GM06990 (cell line): ENCODE measurements around the gene APBB1IP.

Source experiments
- DNase-seq: peaks from one replicate; pipeline ENCODE4 v3.0.0-alpha.2; 2011; ENCODE audit not compliant: insufficient read length; ENCODE audit errors: extremely low read depth
- H3K27me3 ChIP-seq: replicated peaks from 2 replicates; pipeline ENCODE4 v1.6.0; 2011; ENCODE audit warnings: low read length; ENCODE audit not compliant: control insufficient read depth, insufficient read depth
- H3K36me3 ChIP-seq: 2 replicates; pipeline ENCODE4 v1.5.1; 2011; ENCODE audit warnings: low read length; ENCODE audit not compliant: control insufficient read depth, insufficient read depth
- H3K4me3 ChIP-seq: replicated peaks from 2 replicates; pipeline ENCODE4 v1.5.1; 2011; ENCODE audit warnings: low read depth, mild to moderate bottlenecking, control low read depth, low read length
- TF ChIP-seq, protein P1 (sequence below): IDR thresholded peaks from 2 replicates; pipeline ENCODE4 v1.5.1; 2011; ENCODE audit warnings: low read length, control low read depth, mild to moderate bottlenecking, inconsistent platforms; ENCODE audit not compliant: insufficient read depth, poor library complexity, severe bottlenecking

APBB1IP gene

DNA sequence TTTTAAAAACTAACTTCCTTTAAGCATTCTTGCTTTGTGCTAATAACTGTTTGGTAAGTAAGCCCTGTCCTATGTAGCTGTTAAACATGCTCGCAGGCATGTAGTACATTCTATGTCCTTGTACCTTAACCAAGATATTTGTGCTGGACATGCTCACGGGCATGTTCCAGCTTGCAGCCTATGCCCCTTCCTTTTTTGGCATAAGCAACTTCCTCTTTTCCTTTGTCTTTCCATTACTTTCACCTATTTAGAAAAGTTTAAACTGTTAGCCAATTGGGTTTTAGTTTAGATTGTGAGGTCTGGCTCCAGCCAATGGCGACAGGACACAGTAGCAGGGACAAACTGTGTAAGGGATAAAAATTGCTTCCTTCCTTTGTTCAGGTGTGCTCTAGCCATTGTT is 14.4 kb upstream of the APBB1IP start:
- DNase-seq: no peak
- TF ChIP-seq, protein P1, sequence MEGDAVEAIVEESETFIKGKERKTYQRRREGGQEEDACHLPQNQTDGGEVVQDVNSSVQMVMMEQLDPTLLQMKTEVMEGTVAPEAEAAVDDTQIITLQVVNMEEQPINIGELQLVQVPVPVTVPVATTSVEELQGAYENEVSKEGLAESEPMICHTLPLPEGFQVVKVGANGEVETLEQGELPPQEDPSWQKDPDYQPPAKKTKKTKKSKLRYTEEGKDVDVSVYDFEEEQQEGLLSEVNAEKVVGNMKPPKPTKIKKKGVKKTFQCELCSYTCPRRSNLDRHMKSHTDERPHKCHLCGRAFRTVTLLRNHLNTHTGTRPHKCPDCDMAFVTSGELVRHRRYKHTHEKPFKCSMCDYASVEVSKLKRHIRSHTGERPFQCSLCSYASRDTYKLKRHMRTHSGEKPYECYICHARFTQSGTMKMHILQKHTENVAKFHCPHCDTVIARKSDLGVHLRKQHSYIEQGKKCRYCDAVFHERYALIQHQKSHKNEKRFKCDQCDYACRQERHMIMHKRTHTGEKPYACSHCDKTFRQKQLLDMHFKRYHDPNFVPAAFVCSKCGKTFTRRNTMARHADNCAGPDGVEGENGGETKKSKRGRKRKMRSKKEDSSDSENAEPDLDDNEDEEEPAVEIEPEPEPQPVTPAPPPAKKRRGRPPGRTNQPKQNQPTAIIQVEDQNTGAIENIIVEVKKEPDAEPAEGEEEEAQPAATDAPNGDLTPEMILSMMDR: no peak
- H3K36me3 ChIP-seq: no peaks in the 10 kb centered on the region
- H3K4me3 ChIP-seq: no peak overlapping the region
- no peaks in the 10 kb centered on the region for H3K27me3 ChIP-seq

DNA sequence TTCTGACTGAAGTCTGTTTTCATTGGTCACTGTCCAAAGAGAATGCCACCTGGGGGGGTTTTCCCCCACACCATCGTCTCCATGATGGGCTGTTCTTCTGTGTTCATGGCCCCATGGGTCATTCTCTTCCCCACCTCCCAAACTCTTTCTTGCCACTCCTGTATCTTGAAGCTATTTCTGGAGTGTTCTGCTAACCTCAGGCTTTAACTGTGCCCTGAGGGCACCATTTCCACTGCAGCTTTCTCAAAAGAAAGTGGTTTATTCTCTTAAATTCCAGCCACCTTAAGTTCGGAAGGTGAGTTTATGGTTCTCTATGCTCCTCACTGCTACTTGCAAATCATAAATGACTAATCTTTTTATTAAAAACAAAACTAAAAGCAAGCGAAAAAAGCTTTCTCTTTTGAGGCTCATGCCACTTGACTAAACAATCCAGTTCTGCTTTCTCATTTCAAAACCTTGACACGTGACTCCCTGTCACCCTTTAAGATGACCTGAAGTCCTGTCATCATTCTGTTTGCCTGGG is 7.4 kb upstream of the APBB1IP start:
- peak; percentile 71 for DNase-seq
- no peaks in the 10 kb centered on the region for H3K27me3 ChIP-seq
- TF ChIP-seq, protein P1: no peak

DNA sequence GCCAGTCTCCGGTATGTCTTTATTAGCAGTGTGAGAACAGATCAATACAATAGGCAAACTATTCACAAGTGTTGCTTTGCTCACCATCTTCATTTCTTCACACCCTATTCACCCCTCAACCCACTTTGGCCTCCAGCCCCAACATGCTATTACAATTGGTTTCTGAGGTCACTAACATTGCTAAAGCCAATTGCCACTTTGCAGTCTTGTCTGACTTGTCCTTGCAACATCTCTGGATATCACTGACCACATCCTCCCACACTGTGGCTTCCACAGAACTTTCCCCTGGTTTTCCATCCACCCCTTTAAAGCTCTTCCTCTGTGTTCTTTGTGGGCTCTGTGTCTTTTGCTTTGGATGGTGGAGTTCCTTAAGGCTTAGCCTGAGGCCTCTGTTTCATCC is 5.2 kb upstream of the APBB1IP start:
- H3K36me3 ChIP-seq: no peaks in the 10 kb centered on the region
- DNase-seq: no peak
- TF ChIP-seq, protein P1: no peak

More for the DNA sequence above, 7.4 kb upstream of the APBB1IP start:
- Histone ChIP-seq H3K36me3 (no peaks in the 10 kb centered on the region), H3K4me3 (peak overlapping the region; percentile 52)

DNA sequence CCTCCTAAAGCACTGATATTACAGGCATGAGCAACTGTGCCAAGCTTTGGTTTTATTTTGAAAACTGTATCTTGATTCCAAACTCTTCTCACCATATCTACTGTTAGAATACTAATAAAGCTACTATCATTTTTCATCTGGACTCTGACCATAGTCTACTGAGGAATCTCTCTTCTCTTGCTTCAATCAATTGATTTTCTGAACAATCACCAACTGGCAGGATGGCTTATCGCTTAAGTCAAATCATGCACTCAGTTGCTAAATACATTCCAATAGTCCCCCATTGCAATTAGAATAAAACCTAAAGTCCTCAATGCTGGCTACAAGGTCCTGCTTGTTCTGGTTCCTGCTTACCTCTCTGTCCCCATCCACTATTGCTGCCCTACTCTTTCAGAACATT is 2.3 kb upstream of the APBB1IP start:
- TF ChIP-seq, protein P1: no peak
- H3K27me3 ChIP-seq: no peaks in the 10 kb centered on the region
- no peak overlapping the region for H3K4me3 ChIP-seq
- no peaks in the 10 kb centered on the region for H3K36me3 ChIP-seq
- no peak for DNase-seq

More for the DNA sequence above, 5.2 kb upstream of the APBB1IP start:
- Histone ChIP-seq H3K27me3 (no peaks in the 10 kb centered on the region), H3K4me3 (no peak overlapping the region)

DNA sequence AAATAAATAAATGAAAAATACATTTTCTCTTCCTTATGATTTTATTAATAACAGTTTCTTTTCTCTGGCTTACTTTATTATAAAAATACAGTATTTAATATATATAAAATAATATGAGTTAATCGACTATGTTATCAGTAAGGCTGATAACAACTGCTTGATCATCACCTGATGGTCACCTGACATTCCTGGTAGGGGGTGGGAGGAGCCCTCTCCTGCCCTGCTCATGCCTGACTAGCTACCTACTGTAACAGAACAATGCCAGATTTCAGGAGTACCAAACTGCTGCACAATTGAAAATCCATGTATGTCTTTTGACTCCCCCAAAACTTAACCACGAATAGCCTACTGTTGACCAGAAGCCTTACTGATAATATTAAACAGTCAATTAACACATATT is 1.3 kb upstream of the APBB1IP start:
- TF ChIP-seq, protein P1: no peak
- Histone ChIP-seq H3K27me3 (no peaks in the 10 kb centered on the region), H3K36me3 (no peaks in the 10 kb centered on the region), H3K4me3 (no peak overlapping the region)
- DNase-seq: no peak
